NCI-H446 treated with DMSO at 0.1 percent for 48 hours (cell line): ENCODE results near the gene RRAS.

Experiments used
- DNase-seq: peaks from one replicate; lab custom pipeline; 2025; lab: John Stamatoyannopoulos, UW

The RRAS gene

DNA sequence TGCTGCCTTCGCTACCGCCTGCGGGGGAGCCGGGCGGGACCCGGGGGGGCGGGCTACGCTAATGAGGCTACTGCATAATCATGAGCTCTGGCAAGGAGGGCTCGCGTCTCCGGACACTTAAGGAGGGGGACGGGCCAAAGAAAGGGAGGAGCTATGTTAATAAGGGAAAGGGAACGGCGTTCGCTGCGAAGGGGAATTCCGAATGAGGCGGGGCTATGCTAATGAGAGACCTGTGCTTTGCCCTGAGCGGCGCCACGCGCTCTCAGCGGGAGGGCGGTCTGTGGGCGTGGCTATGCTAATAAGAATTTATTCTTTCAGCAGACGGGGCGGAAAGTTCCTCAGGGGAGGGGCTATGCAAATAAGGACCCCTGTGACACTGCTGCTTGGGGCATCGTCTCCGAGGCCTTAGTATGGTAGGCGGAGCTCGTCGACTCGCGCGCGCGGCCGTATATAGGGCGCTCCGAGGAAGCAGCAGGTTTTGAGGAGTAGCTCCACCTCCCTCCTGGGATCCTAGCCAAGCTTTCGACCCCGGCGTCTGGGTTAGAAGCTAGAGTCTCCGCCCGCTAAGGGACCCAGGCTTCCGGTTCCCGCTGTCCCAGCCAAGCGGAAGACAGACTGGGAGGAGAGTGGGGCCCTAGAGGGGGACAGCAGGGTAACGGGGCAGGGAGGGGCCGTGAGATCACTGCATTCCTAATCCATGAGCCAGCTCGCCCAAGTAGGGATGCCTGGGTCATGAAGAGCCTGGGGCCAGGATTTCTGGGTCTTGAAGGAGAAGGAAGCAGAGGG is at the start of gene RRAS:
RRAS (minus strand) TSS at position 31 of the 786 bp plus-strand sequence. CDS start 45 bp downstream, outside the sequence.
- DNase-seq = peak; percentile 100

DNA sequence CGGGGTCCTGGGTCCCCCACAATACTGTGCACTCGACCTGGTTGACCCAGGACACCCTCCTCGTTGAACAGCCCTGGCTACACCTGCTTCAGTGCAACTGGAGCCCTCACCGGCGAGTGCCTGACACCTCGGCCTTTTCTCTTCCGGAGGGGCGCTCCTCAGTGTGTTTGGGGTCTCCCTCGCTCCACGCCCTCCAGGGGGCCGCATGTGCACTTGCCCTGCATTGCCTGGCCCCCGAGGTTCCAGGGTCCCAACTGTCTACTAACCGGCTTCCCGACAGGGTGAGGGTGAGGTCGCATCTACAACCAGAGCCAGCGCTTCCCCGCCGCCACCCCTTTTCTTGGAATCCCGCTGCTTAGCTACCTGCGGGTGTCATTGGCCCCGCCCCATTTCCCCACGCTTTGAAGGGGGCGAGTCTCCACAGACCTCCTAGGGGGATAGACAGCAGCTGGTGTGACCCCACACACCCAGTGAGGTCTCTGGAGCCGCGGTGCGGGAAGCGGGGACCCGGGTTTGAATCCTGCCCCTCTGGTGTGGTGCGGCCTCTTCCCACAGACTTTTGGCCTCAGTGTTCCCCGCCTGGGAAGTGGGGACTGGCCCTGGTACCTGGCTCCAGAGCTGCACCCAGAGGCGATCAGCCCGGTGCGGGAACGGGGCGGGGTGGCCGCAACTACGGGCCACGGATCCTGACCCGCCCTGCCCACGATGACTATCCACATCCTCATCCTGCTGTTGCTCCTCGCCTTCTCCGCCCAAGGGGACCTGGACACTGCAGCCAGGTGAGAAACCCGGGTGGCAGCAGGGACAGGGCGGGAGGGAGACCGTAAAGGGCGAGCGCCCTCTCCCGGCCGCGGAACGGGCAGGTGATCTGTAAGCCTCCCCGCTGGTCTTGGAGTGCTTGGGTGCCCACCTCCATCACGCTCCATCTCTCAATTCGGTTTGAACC is 49.5 kb upstream of the RRAS start, which contains the start of gene ADM5:
ADM5 (plus strand) TSS at position 462 of the 946 bp plus-strand sequence; CDS start at position 706, 244 bp downstream.
- DNase-seq = no peak

DNA sequence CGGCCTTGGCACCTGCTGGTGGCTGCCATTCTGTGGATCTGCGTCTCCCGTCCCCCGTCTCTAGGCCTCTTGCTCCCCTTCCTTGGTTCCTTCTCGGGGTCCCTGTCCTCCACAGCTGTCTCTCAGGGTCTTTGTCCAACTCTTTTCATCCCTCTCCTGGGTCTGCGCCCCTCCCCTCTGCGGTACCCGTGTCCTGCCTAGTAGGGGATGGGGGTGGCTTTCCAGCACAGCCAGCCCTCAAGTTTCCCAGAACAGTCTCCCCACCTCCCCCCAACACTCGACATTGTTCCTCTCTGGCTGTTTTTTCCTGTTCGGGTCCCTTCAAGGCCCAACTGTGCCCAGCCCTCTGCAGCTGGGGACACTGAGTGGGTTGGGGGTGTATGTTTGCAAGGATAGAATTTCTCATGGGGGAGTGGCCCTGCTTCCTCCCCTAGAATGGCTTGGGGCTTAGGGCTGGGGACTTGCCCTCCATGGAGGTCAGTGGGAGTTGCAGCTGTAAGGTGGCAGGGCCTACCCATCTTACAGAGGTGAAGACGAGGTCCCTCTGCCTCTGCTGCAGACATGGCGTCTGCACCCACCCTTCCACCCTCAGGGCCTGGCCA is 48.7 kb upstream of the RRAS start:
- no peak for DNase-seq

DNA sequence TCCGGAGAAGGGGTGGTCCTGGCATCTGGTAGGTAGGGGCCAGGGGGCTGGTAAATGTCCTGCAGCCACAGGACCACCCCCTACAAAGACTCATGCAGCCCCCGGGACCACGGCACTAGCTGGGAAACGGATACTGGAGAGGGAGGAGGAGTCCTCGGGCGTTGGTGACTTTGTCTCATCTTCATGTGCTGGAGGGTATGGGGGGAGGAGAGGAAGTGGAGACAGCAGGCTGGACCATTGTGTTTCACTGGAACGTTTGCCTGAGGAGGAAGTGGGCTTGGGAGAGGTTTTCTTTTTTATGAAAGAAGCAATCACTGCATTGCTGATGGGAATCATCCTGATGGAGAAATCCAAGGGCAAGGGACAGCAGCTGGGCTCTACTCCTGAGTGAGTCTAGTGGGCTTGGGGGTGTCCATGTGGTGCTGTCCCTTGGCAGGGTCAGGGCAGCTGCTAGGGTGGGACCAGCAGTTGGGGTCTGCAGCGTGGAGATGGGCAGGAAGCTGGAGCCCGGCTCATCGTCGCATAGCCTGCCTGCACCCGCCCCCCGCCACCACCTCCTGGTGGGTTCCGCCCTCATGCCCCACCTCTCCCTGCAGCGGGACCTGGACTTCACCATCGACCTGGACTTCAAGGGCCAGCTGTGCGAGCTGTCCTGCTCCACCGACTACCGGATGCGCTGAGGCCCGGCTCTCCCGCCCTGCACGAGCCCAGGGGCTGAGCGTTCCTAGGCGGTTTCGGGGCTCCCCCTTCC is 47.8 kb upstream of the RRAS start:
- no peak for DNase-seq

DNA sequence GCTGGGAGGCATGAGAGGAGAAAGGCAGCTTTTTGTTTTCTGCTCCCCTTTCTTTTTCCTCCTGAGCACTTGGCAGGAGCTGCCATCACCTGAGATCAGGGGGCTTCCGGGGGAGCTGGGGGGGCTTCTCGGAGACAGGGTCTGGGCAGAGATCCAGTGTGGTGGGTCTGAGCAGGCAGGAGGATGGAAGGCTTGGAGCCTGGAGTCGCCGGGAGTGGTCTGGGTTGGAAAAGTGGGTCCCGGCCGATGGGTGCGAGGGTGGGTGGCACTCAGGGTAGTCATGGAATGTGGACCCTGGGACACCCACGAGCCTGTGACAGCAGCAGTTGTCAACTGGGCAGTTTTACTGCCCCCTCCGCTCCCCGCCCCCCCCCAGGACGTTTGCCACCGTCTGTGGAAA is 47.2 kb upstream of the RRAS start:
- no peak for DNase-seq

DNA sequence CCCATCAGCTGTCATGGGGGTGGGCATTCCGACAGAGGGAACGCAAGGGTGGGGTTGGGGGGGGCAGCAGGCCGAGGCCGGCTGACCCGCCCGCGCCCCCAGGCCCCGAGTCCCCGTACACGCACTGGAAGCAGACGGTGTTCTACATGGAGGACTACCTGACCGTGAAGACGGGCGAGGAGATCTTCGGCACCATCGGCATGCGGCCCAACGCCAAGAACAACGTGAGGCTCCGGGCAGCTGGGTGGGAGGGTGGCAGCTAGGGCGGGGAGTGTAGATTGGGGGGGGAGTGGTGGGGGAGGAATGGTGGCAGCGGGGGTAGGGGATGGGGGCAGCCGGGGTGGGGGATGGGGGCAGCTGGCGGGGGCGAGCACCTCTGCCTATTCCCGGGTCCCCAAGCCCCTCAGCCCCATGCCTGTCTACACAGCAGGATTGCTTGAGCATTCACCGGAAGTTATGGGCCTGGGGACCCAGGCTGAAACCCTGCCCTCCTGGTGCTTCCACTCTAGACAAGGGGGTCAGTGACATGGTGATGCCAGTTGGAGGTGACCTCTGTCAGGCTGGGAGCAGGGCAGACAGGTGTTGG is 46.7 kb upstream of the RRAS start:
- no peak for DNase-seq

DNA sequence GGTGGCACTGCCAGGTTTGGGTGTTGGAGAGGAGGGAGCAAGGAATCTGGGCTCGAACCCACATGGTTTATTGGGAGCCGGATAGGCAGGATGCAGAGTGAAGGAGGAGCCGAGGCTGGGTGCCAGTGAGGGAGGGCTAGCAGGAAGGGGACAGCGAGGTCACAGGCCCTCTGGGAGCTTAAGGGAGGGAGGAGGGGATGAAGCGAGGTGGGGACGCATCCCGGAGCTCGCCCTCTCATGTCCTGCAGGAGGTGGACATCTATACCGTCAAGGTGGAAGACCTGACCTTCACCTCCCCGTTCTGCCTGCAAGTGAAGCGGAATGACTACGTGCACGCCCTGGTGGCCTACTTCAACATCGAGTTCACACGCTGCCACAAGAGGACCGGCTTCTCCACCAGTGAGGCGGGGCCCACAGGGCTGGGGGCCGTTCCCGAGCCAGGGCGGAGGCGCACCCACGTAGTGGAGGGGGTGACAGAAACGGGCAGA is 45.9 kb upstream of the RRAS start:
- no peak for DNase-seq

DNA sequence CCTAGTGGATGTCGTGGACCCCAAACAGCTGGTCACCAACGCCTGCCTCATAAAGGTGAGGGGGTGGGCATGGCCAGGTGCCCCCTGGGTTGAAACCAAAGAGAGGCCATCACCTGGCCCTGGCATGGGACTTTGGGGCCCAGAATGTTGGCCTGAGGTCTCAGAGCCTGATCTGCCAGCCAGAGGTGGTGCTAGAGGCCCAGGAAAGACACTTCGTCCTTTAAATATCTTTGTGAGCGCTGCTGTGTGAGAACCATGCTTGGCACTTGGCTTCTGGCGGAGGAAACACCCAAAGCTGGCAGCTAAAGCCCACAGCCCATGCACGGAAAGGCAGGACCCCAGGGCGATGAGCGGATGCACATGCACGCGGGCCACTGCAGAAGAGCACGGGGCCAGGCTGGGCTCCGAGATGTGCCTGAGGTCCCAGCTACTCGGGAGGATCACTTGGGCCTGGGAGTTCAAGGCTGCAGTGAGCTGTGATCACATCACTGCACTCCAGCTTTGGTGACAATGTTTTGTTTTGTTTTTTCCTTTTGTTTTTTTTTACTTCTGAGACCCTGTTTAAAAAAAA is 45.1 kb upstream of the RRAS start:
- no peak for DNase-seq

DNA sequence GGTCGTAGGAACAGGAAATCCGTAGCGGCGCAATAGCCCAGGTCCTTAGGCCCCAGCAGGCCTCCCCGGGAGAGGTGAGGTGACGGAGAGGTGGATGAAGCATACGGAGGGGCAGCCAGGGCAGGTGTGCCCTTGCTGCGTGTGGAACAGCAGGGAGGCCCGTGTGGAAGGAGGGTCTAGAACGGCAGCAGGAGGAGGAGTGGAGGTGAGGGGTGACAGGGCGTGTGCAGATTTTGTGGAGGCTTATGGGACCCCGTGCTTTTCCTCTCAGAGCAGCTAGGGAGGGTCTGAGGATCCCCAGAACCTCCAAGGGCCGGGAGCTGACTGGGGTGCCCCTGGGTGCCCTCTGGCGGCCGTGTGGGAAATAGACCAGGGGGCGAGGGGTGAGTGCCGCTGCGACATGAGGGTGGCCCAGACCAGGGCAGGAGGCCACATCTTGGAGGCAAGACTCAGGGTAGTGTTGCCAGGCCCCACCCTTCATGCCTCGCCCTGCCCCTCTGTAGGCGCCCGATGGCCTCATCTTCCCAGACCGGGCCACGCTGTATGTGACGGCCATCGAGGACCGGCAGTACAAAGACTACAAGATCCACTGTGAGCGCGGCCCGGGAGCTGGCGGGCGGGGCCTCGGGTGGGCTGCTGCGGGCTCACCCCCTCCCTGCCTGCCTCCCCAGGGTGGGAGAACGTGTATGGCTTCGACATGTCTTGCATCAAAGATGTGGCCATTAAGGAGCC is 44.5 kb upstream of the RRAS start:
- DNase-seq = no peak

DNA sequence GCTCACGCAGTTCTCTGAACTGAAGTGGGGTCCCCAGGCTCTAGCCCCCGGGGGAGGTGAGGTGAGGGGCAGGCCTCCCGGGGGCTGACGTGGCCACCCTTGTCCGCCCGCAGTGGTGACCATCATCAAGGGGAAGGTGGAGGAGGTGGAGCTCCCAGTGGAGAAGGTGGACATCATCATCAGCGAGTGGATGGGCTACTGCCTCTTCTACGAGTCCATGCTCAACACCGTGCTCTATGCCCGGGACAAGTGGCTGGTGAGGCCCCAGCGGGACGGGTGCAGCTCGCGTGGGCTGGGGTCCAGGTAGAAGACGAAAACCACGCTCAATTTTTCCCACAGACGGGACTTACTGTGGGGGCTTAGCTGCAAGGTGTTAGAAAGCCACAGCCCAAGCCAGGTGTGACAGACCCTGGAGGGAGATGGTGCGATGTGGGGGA is 43.9 kb upstream of the RRAS start:
- DNase-seq = no peak

DNA sequence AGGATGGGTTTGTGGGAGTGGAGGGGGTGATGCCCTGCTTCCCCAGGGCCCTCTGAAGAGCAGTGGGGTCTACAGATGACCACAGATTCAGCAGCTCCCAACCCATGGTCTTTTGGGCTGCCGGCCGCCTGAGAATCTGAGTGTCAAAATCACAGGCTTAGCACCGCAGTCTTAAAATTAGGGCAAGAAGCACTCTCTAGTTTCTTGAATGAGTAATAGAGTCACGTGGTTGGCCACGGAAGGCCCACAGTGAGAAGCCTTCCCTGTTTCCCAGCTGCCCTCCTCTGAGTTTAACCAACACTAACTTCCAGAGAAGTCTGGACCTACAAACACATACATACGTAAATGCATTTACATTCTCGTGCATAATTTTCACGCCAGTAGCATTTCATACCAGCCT is 42.3 kb upstream of the RRAS start:
- DNase-seq = no peak

DNA sequence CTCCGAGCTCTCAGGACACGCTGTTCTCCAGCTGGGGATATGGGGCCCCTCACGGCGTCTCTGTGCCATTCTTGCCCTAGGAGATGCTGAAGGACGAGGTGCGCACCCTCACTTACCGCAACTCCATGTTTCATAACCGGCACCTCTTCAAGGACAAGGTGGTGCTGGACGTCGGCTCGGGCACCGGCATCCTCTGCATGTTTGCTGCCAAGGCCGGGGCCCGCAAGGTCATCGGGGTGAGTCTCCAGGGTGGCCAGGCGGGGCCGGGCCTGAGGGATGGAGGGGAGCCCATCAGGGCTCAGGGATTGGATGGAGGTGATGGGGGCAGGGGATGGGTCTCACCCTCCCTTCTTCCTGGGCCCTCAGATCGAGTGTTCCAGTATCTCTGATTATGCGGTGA is 41.9 kb upstream of the RRAS start:
- DNase-seq = no peak

DNA sequence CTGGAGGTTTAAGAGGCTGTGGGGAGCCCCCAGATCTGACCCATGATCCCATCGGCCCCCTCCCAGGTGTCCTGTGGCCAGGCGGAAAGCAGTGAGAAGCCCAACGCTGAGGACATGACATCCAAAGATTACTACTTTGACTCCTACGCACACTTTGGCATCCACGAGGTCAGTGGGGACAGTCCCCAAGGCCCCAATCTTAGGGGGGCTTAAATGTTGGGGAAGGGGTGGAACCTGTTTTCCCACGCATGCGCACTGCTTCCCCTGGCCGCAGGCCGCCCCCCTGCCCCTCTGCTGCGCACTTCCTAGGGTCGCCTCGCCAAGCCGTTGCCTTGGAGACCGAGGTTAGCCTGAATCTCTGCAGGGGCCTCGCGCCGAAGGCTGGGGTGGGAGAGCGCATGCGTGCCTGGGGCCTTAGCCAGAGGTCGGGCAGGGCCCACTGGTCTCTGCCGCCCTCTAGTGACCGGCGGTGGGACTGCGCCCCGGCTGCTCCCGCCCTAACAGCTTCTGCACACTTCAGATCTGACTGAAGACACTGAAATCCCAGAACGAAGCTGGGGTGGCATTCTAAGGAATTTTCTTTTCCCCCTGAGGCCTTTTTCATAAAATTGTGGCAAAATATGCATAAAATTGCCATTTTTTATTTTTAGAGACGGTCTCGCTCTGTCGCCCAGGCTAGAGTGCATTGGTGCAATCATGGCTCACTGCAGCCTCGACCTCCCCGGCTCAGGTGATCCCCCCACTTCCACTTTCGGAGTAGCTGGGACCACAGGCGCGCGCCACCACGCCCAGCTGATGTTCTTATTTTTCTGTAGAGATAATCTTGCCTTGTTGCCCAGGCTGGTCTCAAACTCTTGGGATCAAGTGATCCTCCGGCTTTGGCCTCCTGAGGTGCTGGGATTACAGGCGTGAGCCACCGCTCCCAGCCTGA is 40.7 kb upstream of the RRAS start:
- peak; percentile 73 for DNase-seq

DNA sequence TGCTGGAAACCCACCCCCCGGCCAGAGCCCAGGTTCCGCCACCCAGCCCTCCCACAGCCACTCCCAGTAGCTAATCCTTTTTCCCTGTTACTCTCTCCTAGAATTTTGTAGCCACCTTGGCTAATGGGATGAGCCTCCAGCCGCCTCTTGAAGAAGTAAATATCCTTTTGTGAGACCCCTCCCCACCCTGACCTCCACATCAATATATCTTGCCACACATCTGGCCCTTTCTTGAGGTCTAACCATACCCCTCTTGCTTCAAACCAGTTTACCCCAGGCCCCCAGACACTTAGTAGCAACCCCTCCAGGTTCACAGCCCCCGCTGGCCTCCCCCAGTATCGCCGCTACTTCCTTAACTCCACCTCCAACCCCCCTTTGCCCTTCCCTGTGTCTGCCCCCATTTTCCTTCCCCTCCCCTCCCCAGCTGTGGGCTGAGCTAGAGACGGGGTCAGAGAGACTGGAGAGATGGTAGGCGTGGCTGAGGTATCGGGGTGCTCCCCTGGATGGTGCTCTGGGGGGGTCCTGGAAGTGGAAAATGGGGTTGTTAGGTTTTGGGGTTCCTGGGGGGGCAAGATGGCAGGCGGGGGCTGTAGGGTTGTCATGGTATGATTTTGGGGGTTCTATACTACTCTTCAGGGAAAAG is 39.9 kb upstream of the RRAS start:
- DNase-seq = no peak

DNA sequence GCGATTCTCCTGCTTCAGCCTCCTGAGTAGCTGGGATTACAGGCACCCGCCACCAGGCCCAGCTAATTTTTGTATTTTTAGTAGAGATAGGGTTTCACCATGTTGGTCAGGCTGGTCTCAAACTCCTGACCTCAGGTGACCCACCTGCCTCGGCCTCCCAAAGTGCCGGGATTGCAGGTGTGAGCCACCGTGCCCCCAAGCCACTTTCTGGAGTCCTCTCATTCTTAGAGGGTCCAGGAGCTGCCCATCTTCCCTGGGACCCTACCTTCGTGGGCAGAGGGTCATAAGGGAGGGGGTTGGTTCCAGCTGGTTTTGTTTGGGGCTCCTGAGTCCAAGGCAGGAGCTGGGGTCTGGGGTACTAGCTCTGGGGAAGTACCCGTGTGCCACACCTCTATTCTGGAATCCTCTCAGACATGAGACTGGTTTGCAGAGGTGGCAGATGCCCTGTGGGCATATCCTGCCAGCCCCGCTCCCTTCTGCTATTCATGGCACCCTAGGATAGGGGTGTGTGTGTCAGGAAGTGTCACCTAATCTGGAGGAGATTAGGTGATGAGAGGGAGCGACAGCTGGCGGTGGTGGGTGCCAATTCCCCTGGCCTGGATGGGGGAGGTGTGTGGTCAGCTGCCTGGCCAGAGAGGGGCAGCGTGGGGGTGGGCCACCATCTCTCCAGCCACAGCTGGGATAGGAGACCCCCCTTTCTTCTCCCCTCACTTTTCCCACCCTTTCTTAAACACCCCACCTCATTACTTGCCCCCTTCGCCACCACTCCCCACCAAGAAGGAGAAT is 39.2 kb upstream of the RRAS start:
- no peak for DNase-seq

DNA sequence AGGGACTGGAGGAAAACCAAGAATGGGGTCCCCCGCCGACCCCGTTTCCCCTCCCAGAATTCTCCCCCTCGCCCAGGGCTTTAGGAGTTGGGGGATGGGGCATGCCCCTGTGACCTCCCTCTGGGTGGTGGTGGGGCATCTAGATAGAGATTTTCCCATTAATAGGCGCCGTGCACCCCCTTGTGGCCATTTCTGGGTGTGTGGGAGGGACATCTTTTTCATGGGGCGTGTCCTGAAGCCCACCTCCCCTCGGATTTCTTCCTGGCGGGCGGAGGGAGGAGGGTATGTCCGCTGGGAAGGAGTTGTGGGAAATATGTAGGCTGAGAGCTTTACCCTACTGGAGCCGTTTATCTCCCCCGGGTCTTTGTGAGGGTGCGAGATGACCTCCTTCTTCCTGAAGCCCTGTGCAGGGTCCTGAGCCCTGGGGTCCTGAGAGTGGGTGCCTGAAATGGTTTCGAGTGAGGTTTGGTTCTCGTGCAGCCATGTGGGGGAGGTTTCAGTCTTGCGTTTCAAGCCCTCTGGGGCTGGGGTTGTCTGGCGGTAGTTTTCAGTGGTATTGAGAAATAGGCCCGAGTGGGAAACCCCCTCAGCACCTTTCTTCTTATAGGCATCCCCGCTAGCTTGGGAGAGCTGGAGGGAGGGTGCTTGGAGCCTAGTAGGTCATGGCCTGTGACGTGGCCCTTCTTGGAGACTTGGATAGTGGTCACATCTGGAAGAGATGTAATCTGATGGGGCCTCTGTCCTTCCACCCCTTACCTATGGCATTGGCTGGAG is 38.1 kb upstream of the RRAS start:
- DNase-seq = peak; percentile 39
